ENCODE results near the gene FLT4. TPM values are rescaled to one million over a fixed set of nuclear protein-coding genes. Genes with fewer than 3 reads are reported as not detected.
"Not testable (repeated sequence)": the region's sequence is repeated elsewhere in the genome, so short reads cannot be mapped to it uniquely, and the experiment has no call there.

FLT4 gene
- total RNA-seq, 2 donors from 2014 or later = 3.1 to 3.3 TPM

DNA sequence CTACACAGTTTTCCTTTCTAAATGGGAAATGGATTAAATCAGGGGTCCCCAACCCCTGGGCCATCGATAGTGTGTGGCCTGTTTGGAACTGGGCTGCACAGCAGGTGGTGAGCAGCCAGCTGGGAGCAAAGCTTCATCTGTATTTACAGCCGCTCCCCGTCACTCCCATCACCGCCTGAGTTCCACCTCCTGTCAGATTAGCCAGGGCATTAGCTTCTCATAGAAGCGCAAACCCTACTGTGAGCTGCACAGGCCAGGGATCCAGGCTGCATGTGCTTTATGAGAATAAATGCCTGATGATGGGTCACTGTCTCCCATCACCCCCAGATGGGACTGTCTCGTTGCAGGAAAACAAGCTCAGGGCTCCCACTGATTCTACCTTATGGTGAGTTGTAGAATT, 41.2 kb upstream of the FLT4 start:
- intact Hi-C loops (cut with DNase I) = no loop called here
- H3K27ac ChIP-seq = no peak overlapping the region
- no peak for DNase-seq
- TF ChIP-seq, protein P1, sequence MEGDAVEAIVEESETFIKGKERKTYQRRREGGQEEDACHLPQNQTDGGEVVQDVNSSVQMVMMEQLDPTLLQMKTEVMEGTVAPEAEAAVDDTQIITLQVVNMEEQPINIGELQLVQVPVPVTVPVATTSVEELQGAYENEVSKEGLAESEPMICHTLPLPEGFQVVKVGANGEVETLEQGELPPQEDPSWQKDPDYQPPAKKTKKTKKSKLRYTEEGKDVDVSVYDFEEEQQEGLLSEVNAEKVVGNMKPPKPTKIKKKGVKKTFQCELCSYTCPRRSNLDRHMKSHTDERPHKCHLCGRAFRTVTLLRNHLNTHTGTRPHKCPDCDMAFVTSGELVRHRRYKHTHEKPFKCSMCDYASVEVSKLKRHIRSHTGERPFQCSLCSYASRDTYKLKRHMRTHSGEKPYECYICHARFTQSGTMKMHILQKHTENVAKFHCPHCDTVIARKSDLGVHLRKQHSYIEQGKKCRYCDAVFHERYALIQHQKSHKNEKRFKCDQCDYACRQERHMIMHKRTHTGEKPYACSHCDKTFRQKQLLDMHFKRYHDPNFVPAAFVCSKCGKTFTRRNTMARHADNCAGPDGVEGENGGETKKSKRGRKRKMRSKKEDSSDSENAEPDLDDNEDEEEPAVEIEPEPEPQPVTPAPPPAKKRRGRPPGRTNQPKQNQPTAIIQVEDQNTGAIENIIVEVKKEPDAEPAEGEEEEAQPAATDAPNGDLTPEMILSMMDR (IDR thresholded peaks at IDR 0.05) = no peak
- no peaks in the 10 kb centered on the region for H3K4me1 ChIP-seq
- no peaks in the 10 kb centered on the region for H3K36me3 ChIP-seq
- no peak overlapping the region for H3K4me3 ChIP-seq
- H3K27me3 ChIP-seq = no peaks in the 10 kb centered on the region
- no peak overlapping the region for H3K9ac ChIP-seq (ENCODE audit: low read depth in 2 of 2, low read length in 2 of 2)
- H3K9me3 ChIP-seq = no peaks in the 10 kb centered on the region

DNA sequence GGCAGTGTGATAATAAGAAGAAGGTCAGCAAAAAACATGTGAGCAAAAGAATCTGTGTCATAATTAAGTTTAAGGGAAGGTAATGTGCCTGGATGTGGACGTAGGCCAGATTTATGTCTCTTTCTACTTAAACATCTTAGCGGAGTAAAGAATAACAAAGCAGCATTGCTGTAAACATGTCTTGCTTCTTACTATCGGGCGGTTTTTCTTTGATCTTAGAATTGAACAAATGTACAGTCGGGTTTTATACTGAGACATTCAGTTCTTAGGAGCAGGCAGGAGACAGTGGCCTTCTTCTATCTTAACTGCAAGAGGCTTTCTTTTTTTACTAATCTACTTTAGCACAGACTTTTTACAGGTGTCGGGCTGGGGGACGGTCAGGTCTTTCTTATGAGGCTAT, 40.4 kb upstream of the FLT4 start:
- Histone ChIP-seq H3K36me3 (no peaks in the 10 kb centered on the region), H3K27ac (no peak overlapping the region), H3K27me3 (no peaks in the 10 kb centered on the region), H3K4me3 (no peak overlapping the region), H3K4me1 (no peaks in the 10 kb centered on the region), H3K9me3 (no peaks in the 10 kb centered on the region), H3K9ac (ENCODE audit: low read depth in 2 of 2, low read length in 2 of 2) (no peak overlapping the region)
- no peak for DNase-seq
- intact Hi-C loops (cut with DNase I) = no loop called here
- TF ChIP-seq, protein P1 (IDR thresholded peaks at IDR 0.05) = no peak

DNA sequence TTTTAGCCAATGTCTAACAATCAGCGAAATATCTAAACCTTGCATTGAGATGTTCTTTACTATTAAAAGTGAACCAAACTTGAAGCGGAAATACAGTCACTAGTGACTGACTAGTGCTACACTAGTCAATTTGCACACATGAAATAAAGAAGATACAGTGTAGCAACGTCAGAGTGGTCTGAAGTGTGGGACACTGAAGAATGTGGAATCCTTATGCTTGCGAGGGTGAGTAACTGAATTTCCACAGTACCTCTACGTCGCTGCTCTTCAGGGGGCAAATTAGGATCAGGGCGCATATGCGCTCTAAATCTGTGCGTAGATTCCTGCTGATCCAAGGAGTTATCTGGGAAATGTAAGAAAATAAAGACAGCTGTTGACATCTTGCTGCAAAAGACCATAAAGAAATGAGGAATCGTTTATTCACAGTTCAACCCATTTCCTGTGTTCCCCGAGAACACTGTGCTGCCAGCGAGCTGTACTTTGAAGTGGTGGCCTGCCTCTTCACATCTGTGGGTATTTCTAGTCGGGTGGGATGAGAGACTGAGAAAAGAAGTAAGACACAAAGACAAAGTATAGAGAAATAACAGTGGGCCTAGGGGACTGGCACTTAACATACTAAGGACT, 39.8 kb upstream of the FLT4 start:
- TF ChIP-seq, protein P1 (IDR thresholded peaks at IDR 0.05) = no peak
- no peaks in the 10 kb centered on the region for H3K9me3 ChIP-seq
- H3K27me3 ChIP-seq = no peaks in the 10 kb centered on the region
- H3K9ac ChIP-seq (ENCODE audit: low read depth in 2 of 2, low read length in 2 of 2) = no peak overlapping the region
- no peaks in the 10 kb centered on the region for H3K4me1 ChIP-seq
- no peak overlapping the region for H3K27ac ChIP-seq
- H3K4me3 ChIP-seq = no peak overlapping the region
- no peaks in the 10 kb centered on the region for H3K36me3 ChIP-seq
- DNase-seq = no peak
- intact Hi-C loops (cut with DNase I) = no loop called here

DNA sequence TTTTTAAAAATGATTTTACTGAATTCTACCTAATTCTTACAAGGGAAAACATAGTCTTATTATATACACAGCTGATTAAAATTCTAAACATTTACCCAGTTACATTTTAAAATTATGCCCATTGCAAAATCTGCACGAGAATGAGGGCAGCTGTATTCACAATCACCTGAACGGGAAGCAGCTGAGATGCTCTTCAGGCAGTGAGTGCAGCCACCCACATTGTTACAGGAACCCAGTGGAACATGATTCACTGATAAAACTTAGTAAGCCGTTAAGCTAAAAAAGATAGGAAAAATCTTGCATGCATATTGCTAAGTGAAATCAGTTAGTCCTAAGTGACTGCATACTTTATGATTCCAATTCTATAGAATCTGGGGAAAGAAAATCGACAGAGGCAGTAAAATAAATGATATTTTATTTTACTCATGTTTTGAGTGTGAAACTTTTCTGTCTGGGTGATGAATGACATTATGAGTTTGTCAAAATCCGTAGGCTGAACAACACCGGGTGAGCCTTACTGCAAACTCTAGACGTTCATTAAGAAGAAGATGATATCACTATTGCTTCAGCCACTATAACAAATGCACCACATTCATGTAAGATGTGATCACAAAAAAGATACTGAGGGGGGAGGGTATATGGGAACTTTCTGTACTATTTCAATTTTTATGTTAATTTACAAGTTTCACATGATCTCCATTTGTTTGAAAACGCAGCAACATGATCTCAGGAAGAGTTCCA, 39.1 kb upstream of the FLT4 start:
- Histone ChIP-seq H3K27ac (no peak overlapping the region), H3K9ac (ENCODE audit: low read depth in 2 of 2, low read length in 2 of 2) (no peak overlapping the region), H3K4me1 (no peaks in the 10 kb centered on the region), H3K9me3 (no peaks in the 10 kb centered on the region), H3K4me3 (no peak overlapping the region), H3K27me3 (no peaks in the 10 kb centered on the region), H3K36me3 (no peaks in the 10 kb centered on the region)
- intact Hi-C loops (cut with DNase I) = no loop called here
- TF ChIP-seq, protein P1 (IDR thresholded peaks at IDR 0.05) = no peak
- no peak for DNase-seq

DNA sequence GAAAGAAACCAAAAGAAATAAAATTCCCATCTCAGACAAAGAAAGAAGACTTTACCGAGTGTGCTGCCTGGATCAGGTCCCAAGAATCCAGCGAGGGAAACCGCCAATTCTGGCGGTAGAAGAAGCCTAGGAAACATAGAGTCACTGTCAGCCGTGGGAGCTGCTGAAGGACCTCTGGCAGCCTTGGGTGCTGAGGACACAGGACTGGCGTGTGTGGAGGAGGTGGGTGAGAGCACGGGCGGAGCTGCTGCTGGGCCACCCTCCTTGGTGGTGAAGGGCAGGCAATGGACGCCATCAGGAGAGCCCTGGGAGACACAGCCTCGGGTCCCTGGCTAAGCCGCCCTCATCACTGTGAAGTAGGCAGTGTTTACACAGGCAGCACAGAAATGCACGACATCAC, 37.4 kb upstream of the FLT4 start:
- DNase-seq; H3K9ac ChIP-seq (ENCODE audit: low read depth in 2 of 2, low read length in 2 of 2); H3K27me3 ChIP-seq; intact Hi-C loops (cut with DNase I); H3K4me1 ChIP-seq; H3K27ac ChIP-seq; H3K9me3 ChIP-seq; H3K36me3 ChIP-seq; H3K4me3 ChIP-seq: not testable (repeated sequence)

DNA sequence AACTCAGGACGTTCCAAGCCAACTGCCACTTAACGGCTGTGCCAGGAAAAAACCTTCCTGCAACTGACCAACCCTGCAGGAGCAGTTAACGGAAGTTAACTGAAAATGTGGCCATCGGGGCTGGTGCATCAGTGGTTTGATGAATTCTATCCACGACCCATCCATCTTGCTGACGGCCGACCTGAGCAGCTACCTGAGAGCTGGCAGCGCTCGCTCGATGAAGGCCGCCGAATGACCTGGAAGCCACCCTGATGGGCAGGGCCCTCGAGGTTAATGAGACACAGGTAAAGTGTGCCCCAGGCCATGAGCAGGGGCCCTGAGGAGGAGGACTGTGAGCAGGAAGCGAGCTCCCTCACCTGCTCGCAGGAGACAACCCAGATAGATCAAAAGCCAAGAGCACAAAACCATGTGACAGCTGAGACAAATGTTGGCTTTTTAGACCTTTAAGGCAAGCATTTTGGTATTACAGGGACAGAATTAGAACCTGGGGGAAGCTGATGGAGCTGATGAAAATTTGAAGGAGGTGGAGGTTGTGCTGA, 35.3 kb upstream of the FLT4 start:
- TF ChIP-seq, protein P1 (IDR thresholded peaks at IDR 0.05) = no peak
- intact Hi-C loops (cut with DNase I) = no loop called here
- DNase-seq = no peak

More for the DNA sequence above, 35.3 kb upstream of the FLT4 start:
- H3K9me3 ChIP-seq = no peaks in the 10 kb centered on the region
- H3K27me3 ChIP-seq = no peaks in the 10 kb centered on the region
- no peak overlapping the region for H3K9ac ChIP-seq (ENCODE audit: low read depth in 2 of 2, low read length in 2 of 2)
- H3K36me3 ChIP-seq = no peaks in the 10 kb centered on the region
- H3K4me3 ChIP-seq = no peak overlapping the region
- no peaks in the 10 kb centered on the region for H3K4me1 ChIP-seq
- H3K27ac ChIP-seq = no peak overlapping the region

Measured in colonic mucosa (tissue), 4 donors.